CD14-positive monocyte (primary cell): ENCODE data around the gene TGFB3. TPM values are rescaled to one million over a fixed set of nuclear protein-coding genes. Genes with fewer than 3 reads are reported as not detected.

ENCODE experiments used
- DNase-seq, 3 donors: peaks; one replicate each; pipeline ENCODE4 v3.0.0-alpha.2; 2011 to 2022
- H2AFZ ChIP-seq: 2 replicates; pipeline ENCODE4 v1.6.0; 2012; ENCODE audit warnings: mild to moderate bottlenecking, low read depth, low read length, inconsistent platforms; ENCODE audit not compliant: insufficient read depth, poor library complexity, severe bottlenecking
- H3K27ac ChIP-seq, 2 donors: 1 replicate in 1 of 2; 2 replicates in 1 of 2; pipeline ENCODE4 v1.5.1; 2012 to 2013; ENCODE audit warnings: low read length in 2 of 2, control low read depth in 1 of 2, inconsistent platforms in 1 of 2, low read depth in 1 of 2, mild to moderate bottlenecking in 1 of 2
- H3K27me3 ChIP-seq, 2 donors: one replicate each; pipeline versions ENCODE4 v1.6.0 to v1.6.1; 2011 to 2013; ENCODE audit warnings: low read length in 2 of 2; ENCODE audit not compliant: control insufficient read depth in 2 of 2, insufficient read depth in 2 of 2
- H3K36me3 ChIP-seq, 2 donors: replicated peaks in 1 of 2; 1 replicate in 1 of 2; 2 replicates in 1 of 2; pipeline versions ENCODE4 v1.5.1 to v1.6.1; 2012 to 2013; ENCODE audit warnings: low read length in 2 of 2, control low read depth in 1 of 2, inconsistent platforms in 1 of 2, mild to moderate bottlenecking in 1 of 2; ENCODE audit not compliant: insufficient read depth in 2 of 2, control insufficient read depth in 1 of 2
- H3K4me1 ChIP-seq, 2 donors: 1 replicate in 1 of 2; 2 replicates in 1 of 2; pipeline versions ENCODE4 v1.5.1 to v1.6.1; 2012 to 2013; ENCODE audit warnings: low read length in 2 of 2, control low read depth in 1 of 2, inconsistent platforms in 1 of 2, mild to moderate bottlenecking in 1 of 2, moderate library complexity in 1 of 2; ENCODE audit not compliant: insufficient read depth in 2 of 2, control insufficient read depth in 1 of 2
- H3K4me2 ChIP-seq: replicated peaks from 2 replicates; pipeline ENCODE3; 2012; ENCODE audit warnings: low read length, moderate library complexity, mild to moderate bottlenecking; ENCODE audit not compliant: poor library complexity, severe bottlenecking; ENCODE audit errors: extremely low read depth
- H3K4me3 ChIP-seq, 3 experiments: fragments of 200-600 bp in 1 of 3; sonication (generic) in 1 of 3; replicated peaks in 1 of 3; 1 replicate in 2 of 3; 2 replicates in 1 of 3; pipeline ENCODE4 v1.5.1; 2011 to 2013; ENCODE audit warnings: low read length in 3 of 3, mild to moderate bottlenecking in 3 of 3, control low read depth in 2 of 3, low read depth in 2 of 3, inconsistent platforms in 1 of 3, moderate library complexity in 1 of 3
- H3K79me2 ChIP-seq: 2 replicates; pipeline ENCODE4 v1.6.0; 2012; ENCODE audit warnings: mild to moderate bottlenecking, control low read depth, inconsistent platforms, low read length, moderate library complexity; ENCODE audit not compliant: insufficient read depth
- H3K9ac ChIP-seq: 2 replicates; pipeline ENCODE4 v1.6.0; 2017; ENCODE audit warnings: low read length, mild to moderate bottlenecking; ENCODE audit not compliant: insufficient read depth, poor library complexity, severe bottlenecking
- H3K9me3 ChIP-seq, 2 donors: replicated peaks in 1 of 2; 1 replicate in 1 of 2; 2 replicates in 1 of 2; pipeline versions ENCODE4 v1.5.1 to v1.6.1; 2012 to 2013; ENCODE audit warnings: low read length in 2 of 2, control low read depth in 1 of 2; ENCODE audit not compliant: control insufficient read depth in 1 of 2, insufficient read depth in 1 of 2
- H4K20me1 ChIP-seq: 2 replicates; pipeline ENCODE4 v1.6.0; 2012; ENCODE audit warnings: mild to moderate bottlenecking, low read length, control low read depth, moderate library complexity; ENCODE audit not compliant: insufficient read depth
- H3K27ac Mint-ChIP-seq, 7 donors: one replicate each; pipeline ENCODE4 v1.8.0; 2020; ENCODE audit warnings: mild to moderate bottlenecking in 7 of 7, mixed read lengths in 7 of 7, moderate library complexity in 6 of 7, inconsistent platforms in 2 of 7
- H3K27me3 Mint-ChIP-seq, 3 donors: one replicate each; pipeline ENCODE4 v1.8.0; 2021 to 2022; ENCODE audit warnings: low read depth in 3 of 3, mild to moderate bottlenecking in 3 of 3, mixed read lengths in 3 of 3, moderate library complexity in 3 of 3, inconsistent platforms in 1 of 3
- H3K36me3 Mint-ChIP-seq, 2 donors: one replicate each; pipeline ENCODE4 v1.8.0; 2020; ENCODE audit warnings: mixed read lengths in 2 of 2, inconsistent platforms in 1 of 2, mild to moderate bottlenecking in 1 of 2
- H3K4me1 Mint-ChIP-seq: one replicate; pipeline ENCODE4 v1.8.0; 2020; ENCODE audit warnings: mild to moderate bottlenecking, mixed read lengths
- H3K4me3 Mint-ChIP-seq, 2 donors: one replicate each; pipeline ENCODE4 v1.8.0; 2020; ENCODE audit warnings: mild to moderate bottlenecking in 2 of 2, mixed read lengths in 2 of 2, moderate library complexity in 1 of 2
- H3K9me3 Mint-ChIP-seq, 7 donors: one replicate each; pipeline ENCODE4 v1.8.0; 2020 to 2022; ENCODE audit warnings: mixed read lengths in 7 of 7, mild to moderate bottlenecking in 6 of 7, moderate library complexity in 6 of 7, inconsistent platforms in 2 of 7
- CTCF ChIP-seq: fragments of 200-600 bp; IDR thresholded peaks from one replicate; pipeline ENCODE4 v1.8.0; 2022; ENCODE audit warnings: antibody characterized with exemption, mild to moderate bottlenecking
- WGBS: methylation state at CpG from one replicate; pipeline ENCODE4 v1.1.5; 2013; ENCODE audit warnings: missing lambda C conversion rate; ENCODE audit not compliant: insufficient coverage; 5-methylcytosine and 5-hydroxymethylcytosine counted together
- intact Hi-C, 2 donors: fragments of 100-400 bp; cut with micrococcal nuclease; formaldehyde crosslinking; loops; one replicate each; pipeline versions ENCODE4 v1.15.0 to v1.15.1; 2023
- polyA plus RNA-seq, 3 donors: library from polyadenylated mRNA; depleted of rRNA in 1 of 3; unstranded in 2 of 3; stranded (reverse) in 1 of 3; fragments of 300-500 nt in 2 of 3; fragments of >200 nt in 1 of 3; fragmentation: Illumina TruSeq in 2 of 3; gene quantifications; 1 replicate in 2 of 3; 2 replicates in 1 of 3; pipeline ENCODE4 v1.2.3, GENCODE V29; 2012 to 2021

The TGFB3 gene
- polyA plus RNA-seq, 3 donors: 0.07 to 1.8 TPM; not detected in 1

- Histone ChIP-seq H4K20me1 (no peaks in the 10 kb centered on the region), H3K27ac (no peak overlapping the region), H3K79me2 (no peaks in the 10 kb centered on the region), H3K36me3 (no peaks in the 10 kb centered on the region), H3K9me3 (no peaks in the 10 kb centered on the region), H3K27me3 (no peaks in the 10 kb centered on the region), H2AFZ (no peak overlapping the region), H3K4me2 (no peak overlapping the region), H3K4me1 (no peaks in the 10 kb centered on the region), H3K4me3 (no peak overlapping the region), H3K9ac (no peak overlapping the region)
- Mint-ChIP-seq H3K9me3 (peaks cover 0 to 2% (median 0%) of the 10 kb centered on the region in 7 donors), H3K4me3 (no peak overlapping the region), H3K4me1 (no peaks in the 10 kb centered on the region), H3K36me3 (peaks cover 0 to 6% of the 10 kb centered on the region in 2 donors), H3K27ac (no peak overlapping the region), H3K27me3 (peaks cover 0 to 2% (median 0%) of the 10 kb centered on the region in 3 donors)
- TF ChIP-seq CTCF: no peak
- intact Hi-C loops: no loop called here
- DNase-seq: no peak
- WGBS: no CpG with 5 or more reads among the region's 2 CpGs
Observed at GRCh38 chr14:75915045-75915444, 66.8 kb downstream of the TGFB3 start.

GRCh38 chr14:75913183-75913582 lies 68.6 kb downstream of the TGFB3 start:
- Histone ChIP-seq H3K9ac (no peak overlapping the region), H3K4me3 (no peak overlapping the region), H3K27me3 (no peaks in the 10 kb centered on the region), H3K27ac (no peak overlapping the region), H4K20me1 (no peaks in the 10 kb centered on the region), H3K79me2 (no peaks in the 10 kb centered on the region), H3K4me1 (no peaks in the 10 kb centered on the region), H3K36me3 (no peaks in the 10 kb centered on the region), H3K9me3 (no peaks in the 10 kb centered on the region), H3K4me2 (no peak overlapping the region), H2AFZ (no peak overlapping the region)
- Mint-ChIP-seq H3K4me1 (no peaks in the 10 kb centered on the region), H3K36me3 (peaks cover 4 to 10% of the 10 kb centered on the region in 2 donors), H3K4me3 (no peak overlapping the region), H3K9me3 (no peaks in the 10 kb centered on the region), H3K27ac (no peak overlapping the region), H3K27me3 (peaks cover 0 to 2% (median 1%) of the 10 kb centered on the region in 3 donors)
- 83% methylated on average over 1 of the region's 2 CpGs for WGBS
- intact Hi-C loops: no loop called here
- no peak for DNase-seq
- no peak for TF ChIP-seq CTCF
